Stimulated activated CD8-positive, alpha-beta memory T cell treated with anti-CD3 and anti-CD28 coated beads, Interleukin-4, amount 100 ng/mL, for 1 hour (primary cell): ENCODE data around the gene TFDP1.
"Not testable (repeated sequence)": the region's sequence is repeated elsewhere in the genome, so short reads cannot be mapped to it uniquely, and the experiment has no call there.

Source experiments
- DNase-seq, 2 donors: peaks; one replicate each; pipeline ENCODE4 v3.0.0-alpha.2; 2020; ENCODE audit warnings: low read depth in 2 of 2, low spot score in 1 of 2

Gene TFDP1

GRCh38 chr13:113594066-113594821, 9.7 kb downstream of the TFDP1 start:
- not testable (repeated sequence) for DNase-seq

GRCh38 chr13:113595131-113595530, 10.6 kb downstream of the TFDP1 start:
- DNase-seq: no peak

GRCh38 chr13:113596321-113597200, 12.0 kb downstream of the TFDP1 start:
- no peak for DNase-seq

- no peak for DNase-seq
Observed at GRCh38 chr13:113597391-113598080, 13.0 kb downstream of the TFDP1 start.

GRCh38 chr13:113598081-113598410, 13.5 kb downstream of the TFDP1 start:
- DNase-seq: no peak

GRCh38 chr13:113598481-113598880, 13.9 kb downstream of the TFDP1 start:
- DNase-seq: no peak

GRCh38 chr13:113599391-113599790, 14.8 kb downstream of the TFDP1 start:
- no peak for DNase-seq

GRCh38 chr13:113601166-113602070, 16.9 kb downstream of the TFDP1 start:
- no peak for DNase-seq

- DNase-seq: no peak
Observed at GRCh38 chr13:113602291-113602988, 17.9 kb downstream of the TFDP1 start.

GRCh38 chr13:113603116-113603710, 18.7 kb downstream of the TFDP1 start:
- DNase-seq: no peak

GRCh38 chr13:113604186-113604585, 19.6 kb downstream of the TFDP1 start:
- DNase-seq: no peak

- DNase-seq: no peak
Observed at GRCh38 chr13:113605461-113605860, 20.9 kb downstream of the TFDP1 start.

- no peak for DNase-seq
Observed at GRCh38 chr13:113605866-113606438, 21.4 kb downstream of the TFDP1 start.

GRCh38 chr13:113607056-113607888, 22.7 kb downstream of the TFDP1 start:
- no peak for DNase-seq

- DNase-seq: no peak
Observed at GRCh38 chr13:113607889-113608635, 23.5 kb downstream of the TFDP1 start.

- DNase-seq: no peak
Observed at GRCh38 chr13:113608967-113609533, 24.5 kb downstream of the TFDP1 start.

GRCh38 chr13:113609616-113610015, 25.1 kb downstream of the TFDP1 start:
- no peak for DNase-seq
